HG03159 (cell line): Measurements from ENCODE around the gene KRTAP10-4.
"Not testable (repeated sequence)": the region's sequence is repeated elsewhere in the genome, so short reads cannot be mapped to it uniquely, and the experiment has no call there.

Experiments used
- ATAC-seq: cut with Tn5 transposase; IDR thresholded peaks from one replicate; pipeline ENCODE4 v1.9.1; 2021; ENCODE audit warnings: mild to moderate bottlenecking, moderate library complexity; ENCODE audit not compliant: unreplicated experiment

Gene KRTAP10-4, protein sequence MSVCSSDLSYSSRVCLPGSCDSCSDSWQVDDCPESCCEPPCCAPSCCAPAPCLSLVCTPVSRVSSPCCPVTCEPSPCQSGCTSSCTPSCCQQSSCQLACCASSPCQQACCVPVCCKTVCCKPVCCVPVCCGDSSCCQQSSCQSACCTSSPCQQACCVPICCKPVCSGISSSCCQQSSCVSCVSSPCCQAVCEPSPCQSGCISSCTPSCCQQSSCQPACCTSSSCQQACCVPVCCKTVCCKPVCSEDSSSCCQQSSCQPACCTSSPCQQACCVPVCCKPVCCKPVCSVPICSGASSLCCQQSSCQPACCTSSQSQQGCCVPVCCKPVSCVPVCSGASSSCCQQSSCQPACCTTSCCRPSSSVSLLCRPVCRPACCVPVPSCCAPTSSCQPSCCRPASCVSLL

DNA sequence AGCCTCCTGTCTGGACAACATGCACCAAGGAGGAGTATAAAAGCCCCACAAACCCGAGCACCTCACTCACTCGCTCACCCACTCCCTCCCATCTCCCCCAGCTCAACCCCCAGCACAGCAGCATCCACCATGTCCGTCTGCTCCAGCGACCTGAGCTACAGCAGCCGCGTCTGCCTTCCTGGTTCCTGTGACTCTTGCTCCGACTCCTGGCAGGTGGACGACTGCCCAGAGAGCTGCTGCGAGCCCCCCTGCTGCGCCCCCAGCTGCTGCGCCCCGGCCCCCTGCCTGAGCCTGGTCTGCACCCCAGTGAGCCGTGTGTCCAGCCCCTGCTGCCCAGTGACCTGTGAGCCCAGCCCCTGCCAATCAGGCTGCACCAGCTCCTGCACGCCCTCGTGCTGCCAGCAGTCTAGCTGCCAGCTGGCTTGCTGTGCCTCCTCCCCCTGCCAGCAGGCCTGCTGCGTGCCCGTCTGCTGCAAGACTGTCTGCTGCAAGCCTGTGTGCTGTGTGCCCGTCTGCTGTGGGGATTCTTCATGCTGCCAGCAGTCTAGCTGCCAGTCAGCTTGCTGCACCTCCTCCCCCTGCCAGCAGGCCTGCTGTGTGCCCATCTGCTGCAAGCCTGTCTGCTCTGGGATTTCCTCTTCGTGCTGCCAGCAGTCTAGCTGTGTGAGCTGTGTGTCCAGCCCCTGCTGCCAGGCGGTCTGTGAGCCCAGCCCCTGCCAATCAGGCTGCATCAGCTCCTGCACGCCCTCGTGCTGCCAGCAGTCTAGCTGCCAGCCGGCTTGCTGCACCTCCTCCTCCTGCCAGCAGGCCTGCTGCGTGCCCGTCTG is at the start of gene KRTAP10-4:
Gene KRTAP10-4, plus strand, starts transcription at position 100 of the 827 bp plus-strand sequence. Its CDS starts 30 bp downstream, at position 130.
- ATAC-seq = not testable (repeated sequence)

DNA sequence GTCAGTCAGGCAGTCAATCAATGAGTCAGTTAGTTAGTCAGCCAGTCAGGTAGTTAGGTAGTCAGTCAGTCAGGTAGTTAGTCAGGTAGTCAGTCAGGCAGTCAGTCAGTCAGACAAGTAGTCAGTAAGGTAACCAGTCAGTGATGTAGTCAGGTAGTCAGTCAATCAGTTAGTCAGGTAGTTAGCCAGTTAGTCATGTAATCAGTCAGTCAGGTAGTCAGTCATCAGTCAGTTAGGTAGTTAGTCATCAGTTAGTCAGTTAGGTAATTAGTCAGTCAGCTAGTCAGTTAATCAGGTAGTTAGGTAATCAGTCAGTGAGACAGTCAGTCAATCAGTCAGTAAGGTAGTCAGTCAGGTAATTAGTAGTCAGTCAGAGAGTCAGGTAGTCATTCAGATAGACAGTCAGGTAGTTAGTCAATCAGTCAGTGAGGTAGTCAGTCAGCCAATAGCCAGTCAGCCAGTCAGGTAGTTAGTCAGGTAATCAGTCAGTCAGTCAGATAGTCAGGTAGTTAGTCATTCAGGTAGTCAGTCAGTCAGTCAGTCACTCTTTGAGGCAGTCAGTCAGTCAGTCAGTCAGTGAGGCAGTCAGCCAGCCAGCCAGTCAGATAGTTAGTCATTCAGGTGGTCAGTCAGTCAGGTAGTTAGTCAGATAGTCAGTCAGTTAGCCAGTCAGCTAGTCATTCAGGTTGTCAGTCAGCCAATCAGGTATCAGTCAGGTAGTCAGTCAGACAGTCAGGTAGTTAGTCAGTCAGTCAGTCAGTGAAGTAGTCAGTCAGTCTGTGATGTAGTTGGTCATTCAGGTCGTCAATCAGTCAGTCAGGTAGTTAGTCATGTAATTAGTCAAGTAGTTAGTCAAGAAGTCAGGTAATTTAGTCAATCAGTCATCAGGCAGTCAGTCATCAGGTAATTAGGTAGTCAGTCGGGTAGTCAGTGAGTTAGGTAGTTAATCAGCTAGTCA is 48.8 kb upstream of the KRTAP10-4 start:
- ATAC-seq = no peak

DNA sequence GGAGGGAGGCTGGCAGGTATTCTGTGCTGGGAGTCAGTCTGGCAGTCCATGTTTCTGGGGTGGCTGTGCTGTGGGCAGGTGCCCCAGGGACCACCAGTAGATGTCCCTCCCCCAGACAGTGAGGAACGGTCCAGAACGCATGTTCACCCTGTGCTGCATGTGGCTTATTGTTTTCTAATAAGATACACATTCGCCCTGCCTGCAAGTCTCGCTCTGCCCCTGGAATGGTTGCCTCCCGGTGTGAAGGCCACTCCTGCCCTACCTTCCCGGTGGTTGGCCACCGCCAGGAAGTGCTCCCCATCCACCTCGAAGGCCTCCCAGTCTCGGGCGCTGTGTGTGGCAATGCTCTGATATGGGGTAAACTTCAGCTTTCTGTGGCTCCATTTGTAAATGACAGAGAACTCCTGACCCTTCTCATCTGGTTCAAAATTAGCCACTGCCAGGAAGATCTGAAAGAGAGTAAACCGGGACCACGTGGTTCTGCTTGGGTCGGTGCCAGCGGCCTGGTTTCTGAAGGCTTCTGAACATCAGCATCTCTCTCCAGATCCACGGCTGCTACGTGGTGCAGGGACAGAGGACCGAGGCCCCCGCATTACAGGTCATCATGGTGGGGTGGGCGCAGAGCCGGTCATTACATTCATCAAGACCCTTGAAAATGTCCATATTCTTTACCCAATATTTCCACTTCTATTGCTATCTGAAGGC is 48.0 kb upstream of the KRTAP10-4 start:
- no peak for ATAC-seq

DNA sequence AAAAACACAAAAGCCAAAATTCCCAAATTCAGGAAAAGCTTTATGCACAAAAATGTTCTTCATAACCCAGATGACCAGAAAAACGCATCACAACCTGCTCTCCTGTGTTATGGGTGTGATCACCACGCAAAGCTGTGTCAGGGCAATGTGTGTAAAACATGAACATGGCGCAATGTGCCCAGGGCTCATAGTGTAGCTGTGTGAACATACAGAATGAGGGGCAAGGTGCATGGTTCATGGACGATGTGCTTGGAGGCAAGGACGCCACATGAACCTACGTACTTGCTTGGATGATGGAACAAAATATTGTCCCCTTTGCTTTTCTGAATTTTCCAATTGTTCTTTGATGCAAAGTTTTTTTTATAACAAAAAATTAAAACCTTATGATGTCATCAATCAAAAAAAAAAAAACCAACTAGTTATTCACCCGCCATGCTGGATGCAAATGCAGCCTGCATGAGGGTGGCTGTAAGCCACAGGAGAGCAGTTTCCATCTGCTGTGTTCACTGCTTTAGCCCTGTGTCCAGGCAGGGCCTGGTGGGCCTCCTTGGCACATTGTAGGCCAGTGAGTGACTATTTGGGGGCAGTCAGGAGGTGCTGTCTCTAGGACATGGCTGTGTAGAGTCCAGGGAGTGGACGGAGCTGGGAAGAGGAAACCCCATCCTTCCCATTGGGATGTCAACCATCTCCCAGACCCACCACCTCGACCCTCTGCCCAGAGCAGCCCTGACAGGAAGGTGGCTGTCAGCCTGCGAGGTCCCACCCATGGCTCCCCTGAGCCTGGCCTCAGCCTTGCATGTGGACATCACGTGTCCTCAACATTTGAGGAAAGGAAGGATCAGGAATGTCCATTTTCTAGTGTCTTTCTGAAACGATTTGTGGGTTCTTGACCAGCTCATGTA is 47.2 kb upstream of the KRTAP10-4 start:
- ATAC-seq = no peak

DNA sequence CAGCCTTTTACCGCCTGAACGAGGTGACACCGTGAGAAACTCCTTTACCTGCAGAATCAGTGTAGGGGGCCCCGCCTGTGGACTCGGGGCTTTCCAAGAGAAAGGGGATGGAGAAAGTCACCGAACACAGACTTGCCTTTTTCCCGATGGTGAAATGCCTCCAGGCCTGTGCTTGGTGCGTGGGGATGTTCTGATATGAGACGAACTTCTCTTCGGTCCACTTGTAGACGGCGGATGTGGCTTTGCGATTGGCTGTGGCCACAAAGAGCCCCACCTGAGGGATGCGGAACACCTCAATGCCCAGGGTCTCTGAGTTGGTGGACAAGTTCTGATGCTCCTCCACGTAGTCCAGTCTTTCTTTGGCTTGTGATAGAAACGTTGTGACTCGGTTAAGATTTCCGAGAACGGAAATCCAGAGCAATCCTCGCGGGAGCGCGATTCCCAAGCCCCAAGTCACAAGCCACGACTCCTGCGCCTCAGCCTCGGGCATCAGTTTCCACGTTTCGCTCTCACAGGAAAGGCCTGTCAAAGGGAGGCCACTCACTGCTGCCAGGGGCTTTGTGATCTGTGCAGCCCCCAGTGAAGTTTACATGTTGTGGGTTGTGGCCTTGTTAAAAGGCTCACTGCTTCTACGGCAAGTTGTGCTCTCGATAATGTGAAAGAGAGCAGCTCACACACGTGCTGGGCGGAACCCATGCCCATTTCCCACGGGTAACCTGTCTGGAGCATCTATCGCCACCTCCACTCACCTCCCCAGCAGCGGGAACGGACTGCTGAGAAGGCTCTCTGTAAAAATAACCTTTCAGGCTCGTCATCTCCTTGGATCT is 46.2 kb upstream of the KRTAP10-4 start:
- no peak for ATAC-seq

DNA sequence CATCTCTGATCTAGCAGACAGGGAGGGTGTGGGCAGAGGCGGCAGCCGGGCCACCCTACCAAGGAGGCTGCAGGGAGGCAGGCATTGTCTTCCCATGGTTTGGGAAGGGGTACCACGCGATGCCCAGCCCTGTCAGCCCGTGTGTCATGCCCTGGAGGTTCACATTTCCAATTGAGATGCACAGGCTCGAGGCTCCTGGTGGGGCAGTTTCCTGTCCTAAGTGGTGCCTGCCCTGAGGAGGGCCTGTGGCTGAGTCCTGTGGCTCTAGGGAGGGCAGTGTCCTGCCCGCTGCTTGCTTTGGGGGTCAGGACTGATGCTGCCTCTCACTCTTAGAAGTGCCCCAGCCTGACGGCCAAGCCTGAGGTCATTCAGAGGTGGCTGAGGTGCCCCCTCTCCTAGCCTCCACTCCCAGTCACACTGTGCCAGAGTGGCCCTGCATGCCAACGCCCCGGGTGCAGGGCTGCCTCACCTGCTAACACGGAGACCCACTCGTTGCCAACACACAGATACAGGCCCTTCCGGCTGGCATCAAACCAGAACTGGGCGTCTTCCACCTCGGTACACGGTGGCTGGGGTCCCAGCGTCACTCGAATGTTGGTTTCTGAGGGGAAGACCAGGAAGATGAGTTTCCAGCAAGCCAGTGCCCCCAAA is 45.4 kb upstream of the KRTAP10-4 start:
- no peak for ATAC-seq

DNA sequence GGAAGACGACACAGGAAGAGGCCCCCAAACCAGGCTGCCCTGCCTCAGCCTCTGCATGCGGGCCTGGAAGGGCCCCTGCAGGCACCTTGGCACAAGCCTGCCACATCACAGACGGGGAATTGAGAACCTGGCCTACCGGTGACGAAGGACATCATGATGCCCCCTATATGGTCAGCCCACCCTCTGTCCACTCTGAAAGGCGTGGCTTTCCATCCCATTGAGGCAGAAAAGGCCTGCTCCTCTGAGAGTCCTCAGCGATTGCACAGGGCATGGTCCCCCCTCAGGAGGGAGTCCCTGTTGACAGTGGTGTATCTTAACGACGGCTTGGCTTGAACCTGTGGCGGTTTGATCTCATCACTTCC is 44.9 kb upstream of the KRTAP10-4 start:
- ATAC-seq = no peak

DNA sequence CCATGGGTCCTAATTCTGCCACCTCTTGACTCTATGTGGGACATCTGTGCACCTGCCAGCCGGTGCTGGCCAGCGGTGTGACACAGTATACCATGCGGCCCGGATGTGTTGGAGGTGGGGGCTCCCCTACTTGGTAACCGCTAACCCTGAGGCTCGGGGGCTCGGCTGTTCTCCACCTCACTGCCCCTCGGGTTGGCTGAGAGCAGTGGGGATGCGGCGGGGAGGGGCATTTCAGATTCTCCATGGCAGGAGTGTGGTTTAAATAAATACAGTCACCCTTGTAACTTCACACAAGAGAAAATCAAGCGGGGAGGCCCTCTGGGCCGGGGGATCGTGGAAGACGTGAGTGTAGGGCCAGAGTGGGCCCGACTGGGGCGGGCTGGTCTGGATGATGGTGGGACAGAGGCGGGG is 44.5 kb upstream of the KRTAP10-4 start:
- no peak for ATAC-seq

DNA sequence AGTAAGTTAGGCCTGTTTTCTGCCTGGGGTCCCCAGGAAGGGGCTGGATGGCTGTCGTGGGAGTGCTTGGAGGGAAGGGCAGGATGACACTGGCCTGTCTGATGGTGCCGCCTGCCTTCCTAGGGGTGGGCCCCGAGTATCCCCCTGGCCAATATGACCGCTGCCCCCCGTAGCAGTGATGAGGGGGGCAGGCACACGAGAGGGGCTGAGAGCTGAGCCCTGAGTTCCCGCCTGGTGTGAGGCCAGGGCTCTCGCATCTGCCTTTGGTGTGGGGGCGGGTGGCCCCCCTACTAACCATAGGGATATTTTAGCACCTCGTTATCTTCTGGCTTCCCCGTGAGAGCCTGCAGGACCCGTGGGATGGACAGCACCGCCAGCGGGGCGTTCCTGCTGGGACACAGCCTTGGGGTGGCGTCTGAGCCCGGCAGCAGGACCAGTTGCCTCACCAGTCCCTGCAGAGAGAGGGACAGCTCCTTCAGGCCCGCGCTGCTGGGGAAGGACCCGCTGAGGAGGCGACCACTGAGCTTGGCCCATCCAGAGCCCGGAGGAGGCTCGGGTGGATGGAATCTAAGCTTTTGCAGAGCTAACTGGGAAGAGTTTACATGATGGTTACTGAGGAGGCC is 43.9 kb upstream of the KRTAP10-4 start:
- ATAC-seq = no peak

DNA sequence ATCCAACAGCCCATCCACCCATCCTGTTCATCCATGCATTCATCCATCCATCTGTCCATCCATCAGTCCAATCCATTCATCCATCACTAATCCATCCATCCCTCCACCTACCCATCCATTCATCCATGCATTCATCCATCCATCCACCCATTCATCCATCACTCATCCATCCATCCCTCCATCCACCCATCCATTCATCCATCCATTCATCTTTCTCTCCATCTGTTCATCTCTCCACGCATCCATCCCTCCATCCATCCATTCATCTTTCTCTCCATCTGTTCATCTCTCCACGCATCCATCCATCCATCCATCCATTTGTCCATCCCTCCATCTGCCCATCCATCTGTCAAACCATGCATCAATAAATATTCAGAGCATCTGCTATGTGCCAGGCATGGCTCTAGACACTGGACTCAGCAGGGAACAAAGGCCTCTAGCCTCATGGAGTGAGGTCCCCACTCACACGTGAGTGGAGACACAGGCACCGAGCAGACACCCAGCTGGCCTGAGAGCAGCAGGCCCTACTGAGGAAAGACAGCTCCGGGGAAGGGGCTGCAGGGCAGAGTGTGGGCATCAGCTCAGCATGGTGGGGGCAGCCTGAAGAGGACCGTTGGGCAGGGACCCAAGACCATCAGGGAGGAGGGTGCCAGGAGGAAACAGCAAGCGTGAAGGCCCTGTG is 43.2 kb upstream of the KRTAP10-4 start:
- ATAC-seq = no peak

DNA sequence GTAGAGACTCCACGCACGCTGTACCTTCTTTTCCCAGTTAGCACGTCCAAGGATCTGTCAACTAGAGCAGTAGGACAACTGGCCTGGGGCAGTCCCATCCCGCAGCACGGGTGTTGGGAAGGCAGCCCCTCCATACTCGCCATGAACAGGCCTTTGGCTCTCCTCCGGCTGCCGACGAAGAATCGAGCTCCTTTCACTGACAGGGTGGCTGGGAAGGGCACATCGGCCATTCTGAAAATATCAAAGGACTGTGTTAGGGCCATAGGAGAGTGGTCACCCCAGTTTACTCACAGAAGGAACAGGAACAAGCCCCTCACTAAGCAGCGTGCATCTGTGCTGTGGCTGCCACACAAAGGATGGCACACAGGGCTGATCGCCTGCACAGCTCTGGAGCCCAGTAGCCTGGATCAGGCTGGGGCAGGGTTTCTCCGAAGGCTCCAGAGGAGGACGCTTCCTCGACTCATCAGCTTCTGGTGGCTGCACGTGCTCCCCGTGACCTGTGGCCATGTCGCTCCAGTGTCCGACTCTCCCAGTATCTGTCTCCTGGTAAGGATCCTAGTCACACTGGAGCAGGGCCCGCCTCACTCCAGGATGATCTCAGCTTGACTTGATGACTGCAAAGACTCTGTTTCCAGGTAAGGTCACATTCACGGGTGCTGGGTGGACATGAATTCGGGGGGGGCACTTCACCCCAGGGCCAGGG is 42.5 kb upstream of the KRTAP10-4 start:
- ATAC-seq = no peak

DNA sequence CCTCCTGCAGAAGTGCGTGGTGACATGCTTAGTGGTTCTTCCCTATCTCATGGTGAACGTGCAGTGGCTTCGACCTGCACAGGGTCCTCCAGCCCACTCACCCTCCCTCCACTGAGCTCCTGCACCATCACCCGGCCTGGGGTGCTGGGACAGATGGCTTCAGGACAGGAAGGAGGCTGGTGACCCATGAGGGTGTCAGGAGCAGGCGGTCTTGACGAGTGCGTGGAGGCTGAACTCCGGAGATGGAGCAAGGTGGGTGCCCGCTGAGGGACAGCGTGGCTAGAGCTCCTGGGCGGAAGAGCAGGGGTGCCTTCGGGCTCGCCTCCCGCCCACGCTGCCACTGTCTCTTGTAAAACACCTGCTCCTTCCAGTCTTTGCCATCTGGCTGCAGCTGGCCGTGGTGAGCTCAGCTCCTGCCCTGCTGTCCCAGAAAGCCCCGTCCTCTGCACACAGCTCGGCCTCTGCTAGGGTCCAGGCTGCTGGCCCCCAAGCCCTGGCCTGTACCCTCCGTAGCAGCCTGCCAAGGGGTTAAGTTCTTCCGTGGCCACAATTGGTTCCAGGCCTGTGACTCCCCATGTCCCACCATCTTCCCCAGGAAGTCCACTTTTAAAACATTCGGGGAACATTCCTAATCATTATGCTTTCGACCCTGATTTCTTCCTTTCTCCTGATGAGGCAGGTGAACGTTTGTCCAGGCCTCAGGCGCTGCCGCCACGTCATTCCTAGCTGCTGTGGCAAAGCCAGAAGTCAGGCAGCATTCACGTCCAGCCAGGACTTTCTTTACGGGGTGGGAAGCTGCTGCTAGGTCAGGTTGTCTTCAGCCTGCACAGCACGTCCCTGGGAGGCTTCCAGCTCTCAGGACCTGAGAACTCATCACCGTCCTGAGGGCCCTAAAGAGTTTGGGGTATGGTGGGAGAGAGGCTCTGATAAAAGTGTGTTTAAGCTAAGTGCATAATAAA is 41.6 kb upstream of the KRTAP10-4 start:
- no peak for ATAC-seq

DNA sequence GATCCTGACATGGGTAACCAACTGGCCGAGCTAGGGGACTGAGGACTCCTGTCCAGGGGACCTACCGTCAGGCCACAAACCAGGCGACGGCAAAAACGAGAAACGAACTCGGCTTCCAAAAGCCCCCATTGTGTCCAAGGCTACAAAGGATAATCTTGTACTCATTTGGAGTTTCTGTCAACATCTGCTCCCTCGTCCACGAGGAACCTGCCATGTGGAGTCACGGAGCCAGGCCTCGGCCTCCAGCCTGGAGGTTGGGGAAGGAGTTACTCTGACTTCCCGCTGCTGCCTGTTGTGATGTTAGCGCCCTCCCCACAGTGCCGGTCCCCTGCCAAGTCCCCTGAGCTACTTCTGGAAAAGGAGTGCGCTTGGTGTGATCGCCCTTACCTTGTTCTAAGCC is 40.8 kb upstream of the KRTAP10-4 start:
- no peak for ATAC-seq

DNA sequence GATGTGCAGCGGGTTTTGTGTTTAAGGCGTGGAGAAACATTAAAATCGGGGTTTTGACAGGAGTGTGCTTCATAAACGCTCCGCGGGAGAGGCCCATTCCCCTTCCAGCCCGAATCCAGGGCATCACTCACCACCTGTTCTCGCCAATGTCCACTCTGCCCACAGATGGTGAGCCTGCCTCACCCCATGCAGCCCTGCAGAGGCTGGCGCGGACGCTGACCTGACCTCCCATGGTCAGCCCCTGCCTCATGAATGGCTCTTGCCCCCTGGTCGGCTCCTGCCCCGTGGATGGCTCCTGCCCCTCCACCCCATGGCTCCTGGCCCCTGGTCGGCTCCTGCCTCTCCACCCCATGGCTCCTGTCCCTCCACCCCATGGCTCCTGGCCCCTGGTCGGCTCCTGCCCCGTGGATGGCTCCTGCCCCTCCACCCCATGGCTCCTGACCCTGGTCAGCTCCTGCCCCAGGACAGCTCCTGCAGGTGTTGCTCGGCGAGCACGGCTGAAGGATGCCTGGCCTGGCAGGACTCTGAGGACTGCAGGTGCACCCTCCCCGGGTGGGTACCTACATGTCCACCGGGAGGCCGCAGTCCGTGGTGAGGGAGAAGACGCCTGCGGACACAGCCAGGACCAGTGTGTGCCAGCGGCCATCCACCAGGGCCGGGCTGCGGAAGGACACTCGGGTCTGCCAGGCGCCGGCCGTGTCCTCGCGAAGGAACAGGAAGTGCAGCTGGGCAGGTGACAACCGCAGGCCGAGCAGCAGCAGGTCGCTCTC is 40.2 kb upstream of the KRTAP10-4 start:
- no peak for ATAC-seq
